Left lung (tissue), 10 donors: ENCODE data around the gene VSX2. TPM values are rescaled to one million over a fixed set of nuclear protein-coding genes. Genes with fewer than 3 reads are reported as not detected.

Experiments used
- ATAC-seq: fragments of 200-7000 bp; cut with Tn5 transposase; one replicate; pipeline ENCODE4 v1.9.1; 2020; ENCODE audit warnings: moderate library complexity
- DNase-seq, 4 donors: peaks; one replicate each; pipeline ENCODE4 v3.0.0-alpha.2; 2013 to 2020
- H3K27ac ChIP-seq, 2 donors: fragments of 200-600 bp; sonication (generic) in 1 of 2; one replicate each; pipeline versions ENCODE4 v1.5.0 to v1.8.0; 2020 to 2021
- H3K27me3 ChIP-seq, 2 donors: fragments of 200-600 bp; sonication (generic) in 1 of 2; one replicate each; pipeline versions ENCODE4 v1.5.0 to v1.8.0; 2020 to 2021
- H3K36me3 ChIP-seq, 2 donors: fragments of 200-600 bp; sonication (generic) in 1 of 2; one replicate each; pipeline versions ENCODE4 v1.5.0 to v1.8.0; 2020 to 2021
- H3K4me1 ChIP-seq, 2 donors: fragments of 200-600 bp; one replicate each; pipeline ENCODE4 v1.8.0; 2021
- H3K4me3 ChIP-seq, 2 donors: fragments of 200-600 bp; sonication (generic) in 1 of 2; one replicate each; pipeline versions ENCODE4 v1.5.0 to v1.8.0; 2020 to 2021; ENCODE audit warnings: mild to moderate bottlenecking in 1 of 2
- H3K9me3 ChIP-seq, 2 donors: fragments of 200-600 bp; sonication (generic) in 1 of 2; one replicate each; pipeline versions ENCODE4 v1.5.0 to v1.8.0; 2020 to 2021
- CTCF ChIP-seq, 2 donors: fragments of 200-600 bp; sonication (generic) in 1 of 2; IDR thresholded peaks; one replicate each; pipeline versions ENCODE4 v1.5.0 to v1.8.0; 2021; ENCODE audit warnings: antibody characterized with exemption in 2 of 2
- intact Hi-C, 2 donors: fragments of 100-400 bp; cut with DNase I; formaldehyde crosslinking; loops; one replicate each; pipeline versions ENCODE4 v1.11.2 to v1.14.2; 2022
- polyA plus RNA-seq, 6 donors: library from polyadenylated mRNA; unstranded; fragments of 120-200 nt; gene quantifications; one replicate each; pipeline ENCODE4 v1.2.1, GENCODE V29; 2013; ENCODE audit not compliant: insufficient read length in 6 of 6
- total RNA-seq, 2 donors: library from RNA; stranded (reverse); fragmentation: NEBNext Ultra II Directional; extraction: Animal tissue kit (Norgen Biotek cat#: 25700); gene quantifications; one replicate each; pipeline ENCODE4 v1.2.1, GENCODE V29; 2021
- donor health status: DM: no; HTN: yes; CAD: no.
- donor health status: DM: no; HTN: no; CAD: no.

VSX2 gene
- total and polyA plus RNA-seq, 8 donors, result not detected

- Histone ChIP-seq H3K27ac (no peak overlapping the region), H3K9me3 (no peaks in the 10 kb centered on the region), H3K4me3 (no peak overlapping the region), H3K36me3 (peaks cover 0 to 58% of the 10 kb centered on the region in 2 donors), H3K27me3 (no peaks in the 10 kb centered on the region), H3K4me1 (peaks cover 8 to 40% of the 10 kb centered on the region in 2 donors)
- TF ChIP-seq CTCF (IDR thresholded peaks at IDR 0.05), result no peak
- intact Hi-C loops, result no loop called here
- DNase-seq, result no peak
- no peak for ATAC-seq
Measured at GRCh38 chr14:74297986-74298385, 58.7 kb downstream of the VSX2 start.

DNA sequence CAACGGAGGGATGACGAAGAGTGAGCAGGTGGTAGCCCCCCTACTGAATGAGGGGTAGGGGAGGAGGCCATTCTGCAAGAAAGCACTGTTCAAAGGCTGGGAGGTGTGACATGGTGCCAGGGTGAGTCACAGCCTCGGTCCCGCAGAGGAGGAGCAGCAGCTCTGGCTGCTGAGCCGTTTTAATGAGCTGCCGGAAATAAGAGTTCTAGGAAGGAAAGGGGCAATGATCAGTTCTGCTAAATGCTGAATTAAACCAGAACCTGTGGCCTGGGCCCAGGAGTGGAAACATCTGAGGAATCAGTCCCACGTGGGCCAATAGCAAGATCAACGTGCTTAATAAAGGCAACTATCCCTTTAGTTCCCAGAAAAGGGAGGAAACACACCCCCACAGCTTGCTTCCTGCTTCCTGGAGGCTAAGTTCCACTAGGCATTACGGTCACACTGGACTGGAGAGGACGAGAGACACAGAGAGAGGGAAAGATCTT lies 59.9 kb downstream of the VSX2 start:
- ATAC-seq (no peak), DNase-seq (peak in 1 of 4 donors; percentile 10)
- peaks cover 8 to 48% of the 10 kb centered on the region in 2 donors for H3K4me1 ChIP-seq
- H3K36me3 ChIP-seq, result peaks cover 0 to 49% of the 10 kb centered on the region in 2 donors
- H3K4me3 ChIP-seq, result no peak overlapping the region
- intact Hi-C loops, result no loop called here
- peak overlapping the region in 1 of 2 donors; percentile 65 for H3K27ac ChIP-seq
- no peaks in the 10 kb centered on the region for H3K27me3 ChIP-seq
- TF ChIP-seq CTCF (IDR thresholded peaks at IDR 0.05), result no peak
- H3K9me3 ChIP-seq, result no peaks in the 10 kb centered on the region

GRCh38 chr14:74301594-74302151 lies 62.4 kb downstream of the VSX2 start:
- intact Hi-C loops, result no loop called here
- Histone ChIP-seq H3K4me3 (peak overlapping the region; percentile 83 to 93), H3K4me1 (peaks cover 8 to 48% of the 10 kb centered on the region in 2 donors), H3K27me3 (no peaks in the 10 kb centered on the region), H3K27ac (peak overlapping the region; percentile 84 to 86), H3K9me3 (no peaks in the 10 kb centered on the region), H3K36me3 (peaks cover 0 to 27% of the 10 kb centered on the region in 2 donors)
- peak; percentile 3 for ATAC-seq
- DNase-seq, result no peak
- no peak for TF ChIP-seq CTCF (IDR thresholded peaks at IDR 0.05)

GRCh38 chr14:74302152-74302628 lies 62.9 kb downstream of the VSX2 start:
- TF ChIP-seq CTCF (IDR thresholded peaks at IDR 0.05), result peak in 1 of 2 donors; percentile 35
- Histone ChIP-seq H3K9me3 (no peaks in the 10 kb centered on the region), H3K4me1 (peaks cover 8 to 48% of the 10 kb centered on the region in 2 donors), H3K4me3 (peak overlapping the region; percentile 83 to 93), H3K36me3 (peaks cover 0 to 23% of the 10 kb centered on the region in 2 donors), H3K27me3 (no peaks in the 10 kb centered on the region), H3K27ac (peak overlapping the region; percentile 84 to 86)
- DNase-seq (peak in 2 of 4 donors; percentile 22 to 33), ATAC-seq (peak; percentile 79)
- intact Hi-C loops, result no loop called here

- Histone ChIP-seq H3K36me3 (peaks cover 0 to 16% of the 10 kb centered on the region in 2 donors), H3K27me3 (no peaks in the 10 kb centered on the region), H3K4me1 (peaks cover 8 to 46% of the 10 kb centered on the region in 2 donors), H3K9me3 (no peaks in the 10 kb centered on the region), H3K27ac (peak within 1 kb of the TSS; percentile 84 to 86), H3K4me3 (peak within 1 kb of the TSS; percentile 83 to 93)
- no peak for TF ChIP-seq CTCF (IDR thresholded peaks at IDR 0.05)
- intact Hi-C loops, result no loop called here
- peak; percentile 86 to 97 (median 94) for DNase-seq
- ATAC-seq, result peak; percentile 99
Measured at GRCh38 chr14:74302634-74303569, 63.7 kb downstream of the VSX2 start, which contains the start of gene ABCD4. ABCD4 (minus strand) TSS chr14:74302934; CDS start chr14:74302912, 22 bp downstream.
